CD4-positive, alpha-beta T cell (primary cell): Measurements from ENCODE around the gene LPP. TPM values are rescaled to one million over a fixed set of nuclear protein-coding genes. Genes with fewer than 3 reads are reported as not detected.

Experiments used
- ATAC-seq: fragments of 200-7000 bp; cut with Tn5 transposase; one replicate; pipeline ENCODE4 v1.10.0; 2022; ENCODE audit warnings: mild to moderate bottlenecking; ENCODE audit not compliant: poor library complexity
- CTCF ChIA-PET: fragments of 350-600 bp; sonication (Branson Sonifier 250); formaldehyde crosslinking; loops from one replicate; lab custom pipeline; 2021; ENCODE audit warnings: antibody characterized with exemption, inconsistent platforms; lab: Charles Lee
- POLR2A ChIA-PET: fragments of 350-600 bp; sonication (Branson Sonifier 250); formaldehyde crosslinking; loops from one replicate; lab custom pipeline; 2021; ENCODE audit warnings: antibody characterized with exemption, inconsistent platforms; lab: Charles Lee
- DNase-seq, 14 experiments: peaks; one replicate each; pipeline ENCODE4 v3.0.0-alpha.2; 2013 to 2020; ENCODE audit warnings: mixed read lengths in 2 of 14
- H3K27ac ChIP-seq, 2 donors: one replicate each; pipeline versions ENCODE4 v1.5.1 to v1.7.0; 2013; ENCODE audit warnings: low read length in 2 of 2, low read depth in 1 of 2, mild to moderate bottlenecking in 1 of 2
- H3K27me3 ChIP-seq, 2 experiments: 1 replicate in 1 of 2; 2 replicates in 1 of 2; pipeline versions ENCODE4 v1.6.1 to v1.7.0; 2013; ENCODE audit warnings: low read length in 2 of 2, control low read depth in 1 of 2, mild to moderate bottlenecking in 1 of 2, moderate library complexity in 1 of 2; ENCODE audit not compliant: insufficient read depth in 2 of 2, control insufficient read depth in 1 of 2
- H3K36me3 ChIP-seq: one replicate; pipeline ENCODE4 v1.6.1; 2013; ENCODE audit warnings: low read length, control low read depth; ENCODE audit not compliant: insufficient read depth
- H3K4me1 ChIP-seq: one replicate; pipeline ENCODE4 v1.6.1; 2013; ENCODE audit warnings: low read length, control low read depth; ENCODE audit not compliant: insufficient read depth
- H3K4me3 ChIP-seq: one replicate; pipeline ENCODE4 v1.5.1; 2013; ENCODE audit warnings: mild to moderate bottlenecking, low read length, moderate library complexity
- H3K9me3 ChIP-seq, 2 experiments: 1 replicate in 1 of 2; 2 replicates in 1 of 2; pipeline versions ENCODE4 v1.6.1 to v1.7.0; 2013; ENCODE audit warnings: low read length in 2 of 2, mild to moderate bottlenecking in 2 of 2, control low read depth in 1 of 2, moderate library complexity in 1 of 2; ENCODE audit not compliant: control insufficient read depth in 1 of 2, insufficient read depth in 1 of 2
- H3K27ac Mint-ChIP-seq: one replicate; pipeline ENCODE4 v1.8.0; 2020; ENCODE audit warnings: mixed read lengths
- H3K27me3 Mint-ChIP-seq: one replicate; pipeline ENCODE4 v1.8.0; 2021; ENCODE audit warnings: mixed read lengths
- H3K36me3 Mint-ChIP-seq: one replicate; pipeline ENCODE4 v1.8.0; 2021; ENCODE audit warnings: low read depth, mixed read lengths
- H3K4me1 Mint-ChIP-seq: one replicate; pipeline ENCODE4 v1.8.0; 2021; ENCODE audit warnings: low read depth, mixed read lengths
- H3K4me3 Mint-ChIP-seq: one replicate; pipeline ENCODE4 v1.8.0; 2020; ENCODE audit warnings: mild to moderate bottlenecking, mixed read lengths
- H3K9me3 Mint-ChIP-seq: one replicate; pipeline ENCODE4 v1.8.0; 2020; ENCODE audit warnings: mixed read lengths
- CTCF ChIP-seq: fragments of 200-600 bp; IDR thresholded peaks from one replicate; pipeline ENCODE4 v1.8.0; 2022; ENCODE audit warnings: antibody characterized with exemption, mild to moderate bottlenecking
- intact Hi-C, 2 experiments: fragments of 100-400 bp; cut with DNase I in 1 of 2; cut with micrococcal nuclease in 1 of 2; formaldehyde crosslinking; loops; one replicate each; pipeline versions ENCODE4 v1.15.1 to v1.9.0; 2023 to 2025; cut with DNase I, micrococcal nuclease
- total RNA-seq, 174 experiments: library from RNA in 2 of 174; stranded (reverse) in 2 of 174; gene quantifications; one replicate each; pipeline ENCODE4 v1.2.3 and lab custom pipeline; 2021 to 2026

Gene LPP
- total RNA-seq, 2 experiments from 2014 or later: 45.6 to 45.9 TPM

- no peak overlapping the region for H3K4me3 ChIP-seq
- H3K27me3 ChIP-seq: no peaks in the 10 kb centered on the region
- H3K9me3 ChIP-seq: no peaks in the 10 kb centered on the region
- Mint-ChIP-seq H3K27me3 (no peaks in the 10 kb centered on the region), H3K9me3 (no peaks in the 10 kb centered on the region), H3K4me3 (peak overlapping the region; percentile 22), H3K4me1 (peaks cover 46% of the 10 kb centered on the region), H3K36me3 (no peaks in the 10 kb centered on the region), H3K27ac (peak overlapping the region; percentile 71)
- CTCF ChIA-PET: no interaction called here
- H3K4me1 ChIP-seq: peaks cover 23% of the 10 kb centered on the region
- DNase-seq (no peak), ATAC-seq (no peak)
- intact Hi-C loops: no loop called here
- POLR2A ChIA-PET: no interaction called here
- H3K27ac ChIP-seq: no peak overlapping the region
- TF ChIP-seq CTCF: no peak
- no peaks in the 10 kb centered on the region for H3K36me3 ChIP-seq
Measured at GRCh38 chr3:188360364-188360881, 206.5 kb downstream of the LPP start.

GRCh38 chr3:188361888-188362287 is 207.9 kb downstream of the LPP start:
- Mint-ChIP-seq H3K9me3 (no peaks in the 10 kb centered on the region), H3K4me1 (peaks cover 46% of the 10 kb centered on the region), H3K36me3 (no peaks in the 10 kb centered on the region), H3K27me3 (no peaks in the 10 kb centered on the region), H3K4me3 (no peak overlapping the region), H3K27ac (no peak overlapping the region)
- CTCF ChIA-PET: no interaction called here
- ATAC-seq (no peak), DNase-seq (peak in 1 of 14 experiments; percentile 31)
- intact Hi-C loops: no loop called here
- Histone ChIP-seq H3K27me3 (no peaks in the 10 kb centered on the region), H3K36me3 (no peaks in the 10 kb centered on the region), H3K27ac (no peak overlapping the region), H3K4me3 (no peak overlapping the region), H3K9me3 (no peaks in the 10 kb centered on the region), H3K4me1 (peaks cover 23% of the 10 kb centered on the region)
- TF ChIP-seq CTCF: no peak
- POLR2A ChIA-PET: no interaction called here

GRCh38 chr3:188362405-188362831 is 208.5 kb downstream of the LPP start:
- H3K36me3 Mint-ChIP-seq: no peaks in the 10 kb centered on the region
- no peak overlapping the region for H3K4me3 Mint-ChIP-seq
- intact Hi-C loops: no loop called here

More at GRCh38 chr3:188362405-188362831, 208.5 kb downstream of the LPP start:
- H3K4me3 ChIP-seq: no peak overlapping the region
- peaks cover 23% of the 10 kb centered on the region for H3K4me1 ChIP-seq
- DNase-seq: peak in 2 of 14 experiments; percentile 24 to 27
- Mint-ChIP-seq H3K27ac (peak overlapping the region; percentile 5), H3K9me3 (no peaks in the 10 kb centered on the region), H3K27me3 (no peaks in the 10 kb centered on the region), H3K4me1 (peaks cover 47% of the 10 kb centered on the region)
- ATAC-seq: no peak
- no peaks in the 10 kb centered on the region for H3K27me3 ChIP-seq
- H3K36me3 ChIP-seq: no peaks in the 10 kb centered on the region
- H3K27ac ChIP-seq: no peak overlapping the region
- ChIA-PET CTCF (no interaction called here), POLR2A (no interaction called here)
- no peak for TF ChIP-seq CTCF
- H3K9me3 ChIP-seq: no peaks in the 10 kb centered on the region
